ENCODE data around the gene JRKL.
"Not testable (repeated sequence)": the region's sequence is repeated elsewhere in the genome, so short reads cannot be mapped to it uniquely, and the experiment has no call there.

The JRKL gene

GRCh38 chr11:96430668-96431067 is 40.9 kb downstream of the JRKL start:
- Mint-ChIP-seq H3K4me3 (no peak overlapping the region), H3K27ac (no peak overlapping the region), H3K4me1 (ENCODE audit: low read depth) (peaks cover 6% of the 10 kb centered on the region), H3K9me3 (no peaks in the 10 kb centered on the region), H3K36me3 (ENCODE audit: low read depth) (no peaks in the 10 kb centered on the region), H3K27me3 (peaks cover 54% of the 10 kb centered on the region)
- no peak for DNase-seq

- DNase-seq; H3K4me3 Mint-ChIP-seq; H3K36me3 Mint-ChIP-seq (ENCODE audit: low read depth); H3K9me3 Mint-ChIP-seq; H3K27ac Mint-ChIP-seq; H3K4me1 Mint-ChIP-seq (ENCODE audit: low read depth): not testable (repeated sequence)
- H3K27me3 Mint-ChIP-seq = peaks cover 65% of the 10 kb centered on the region
Observed at GRCh38 chr11:96432654-96433053, 42.8 kb downstream of the JRKL start.

All from activated T-cell treated with anti-CD3 and anti-CD28 coated beads, Interleukin-2, amount 50 U/mL, for 24 hours (primary cell).